ENCODE measurements around the gene SGSM1.

Gene SGSM1

GRCh38 chr22:24962835-24963234, 156.8 kb downstream of the SGSM1 start:
- Histone ChIP-seq H3K9ac (ENCODE audit: low read depth, low read length) (no peak overlapping the region), H3K4me3 (ENCODE audit: low read depth, low read length) (no peak overlapping the region), H3K4me1 (ENCODE audit: control insufficient read depth, insufficient read depth, low read length) (no peaks in the 10 kb centered on the region), H3K9me3 (ENCODE audit: control insufficient read depth, insufficient read depth, low read length) (no peaks in the 10 kb centered on the region), H3K36me3 (ENCODE audit: control insufficient read depth, insufficient read depth, low read length) (no peaks in the 10 kb centered on the region), H3K27me3 (ENCODE audit: control insufficient read depth, insufficient read depth, low read length) (no peaks in the 10 kb centered on the region)

- no peaks in the 10 kb centered on the region for H3K9me3 ChIP-seq (ENCODE audit: control insufficient read depth, insufficient read depth, low read length)
- H3K4me3 ChIP-seq (ENCODE audit: low read depth, low read length) = no peak overlapping the region
- no peaks in the 10 kb centered on the region for H3K27me3 ChIP-seq (ENCODE audit: control insufficient read depth, insufficient read depth, low read length)
- no peaks in the 10 kb centered on the region for H3K36me3 ChIP-seq (ENCODE audit: control insufficient read depth, insufficient read depth, low read length)
- H3K9ac ChIP-seq (ENCODE audit: low read depth, low read length) = no peak overlapping the region
- peaks cover 2% of the 10 kb centered on the region for H3K4me1 ChIP-seq (ENCODE audit: control insufficient read depth, insufficient read depth, low read length)
Measured at GRCh38 chr22:24964441-24964840, 158.4 kb downstream of the SGSM1 start.

GRCh38 chr22:24965822-24966626, 160.0 kb downstream of the SGSM1 start:
- H3K27me3 ChIP-seq (ENCODE audit: control insufficient read depth, insufficient read depth, low read length) = no peaks in the 10 kb centered on the region
- peak overlapping the region; percentile 49 for H3K9ac ChIP-seq (ENCODE audit: low read depth, low read length)
- no peak overlapping the region for H3K4me3 ChIP-seq (ENCODE audit: low read depth, low read length)
- no peaks in the 10 kb centered on the region for H3K36me3 ChIP-seq (ENCODE audit: control insufficient read depth, insufficient read depth, low read length)
- H3K9me3 ChIP-seq (ENCODE audit: control insufficient read depth, insufficient read depth, low read length) = no peaks in the 10 kb centered on the region
- peaks cover 2% of the 10 kb centered on the region for H3K4me1 ChIP-seq (ENCODE audit: control insufficient read depth, insufficient read depth, low read length)

- Histone ChIP-seq H3K27me3 (ENCODE audit: control insufficient read depth, insufficient read depth, low read length) (no peaks in the 10 kb centered on the region), H3K4me1 (ENCODE audit: control insufficient read depth, insufficient read depth, low read length) (peaks cover 2% of the 10 kb centered on the region), H3K36me3 (ENCODE audit: control insufficient read depth, insufficient read depth, low read length) (no peaks in the 10 kb centered on the region), H3K9me3 (ENCODE audit: control insufficient read depth, insufficient read depth, low read length) (no peaks in the 10 kb centered on the region), H3K4me3 (ENCODE audit: low read depth, low read length) (no peak overlapping the region), H3K9ac (ENCODE audit: low read depth, low read length) (no peak overlapping the region)
Measured at GRCh38 chr22:24968066-24968561, 162.1 kb downstream of the SGSM1 start.

GRCh38 chr22:24969560-24970301, 163.7 kb downstream of the SGSM1 start:
- Histone ChIP-seq H3K4me3 (ENCODE audit: low read depth, low read length) (no peak overlapping the region), H3K9ac (ENCODE audit: low read depth, low read length) (no peak overlapping the region), H3K36me3 (ENCODE audit: control insufficient read depth, insufficient read depth, low read length) (no peaks in the 10 kb centered on the region), H3K4me1 (ENCODE audit: control insufficient read depth, insufficient read depth, low read length) (peaks cover 2% of the 10 kb centered on the region), H3K9me3 (ENCODE audit: control insufficient read depth, insufficient read depth, low read length) (no peaks in the 10 kb centered on the region), H3K27me3 (ENCODE audit: control insufficient read depth, insufficient read depth, low read length) (no peaks in the 10 kb centered on the region)

- no peaks in the 10 kb centered on the region for H3K27me3 ChIP-seq (ENCODE audit: control insufficient read depth, insufficient read depth, low read length)
- no peaks in the 10 kb centered on the region for H3K36me3 ChIP-seq (ENCODE audit: control insufficient read depth, insufficient read depth, low read length)
- peaks cover 8% of the 10 kb centered on the region for H3K4me1 ChIP-seq (ENCODE audit: control insufficient read depth, insufficient read depth, low read length)
- no peak overlapping the region for H3K4me3 ChIP-seq (ENCODE audit: low read depth, low read length)
- H3K9ac ChIP-seq (ENCODE audit: low read depth, low read length) = no peak overlapping the region
- H3K9me3 ChIP-seq (ENCODE audit: control insufficient read depth, insufficient read depth, low read length) = no peaks in the 10 kb centered on the region
Measured at GRCh38 chr22:24972369-24972768, 166.4 kb downstream of the SGSM1 start.

GRCh38 chr22:24973872-24974271, 167.9 kb downstream of the SGSM1 start:
- no peak overlapping the region for H3K9ac ChIP-seq (ENCODE audit: low read depth, low read length)
- H3K9me3 ChIP-seq (ENCODE audit: control insufficient read depth, insufficient read depth, low read length) = no peaks in the 10 kb centered on the region
- no peaks in the 10 kb centered on the region for H3K27me3 ChIP-seq (ENCODE audit: control insufficient read depth, insufficient read depth, low read length)
- no peaks in the 10 kb centered on the region for H3K36me3 ChIP-seq (ENCODE audit: control insufficient read depth, insufficient read depth, low read length)
- no peak overlapping the region for H3K4me3 ChIP-seq (ENCODE audit: low read depth, low read length)
- H3K4me1 ChIP-seq (ENCODE audit: control insufficient read depth, insufficient read depth, low read length) = peaks cover 9% of the 10 kb centered on the region

- no peaks in the 10 kb centered on the region for H3K27me3 ChIP-seq (ENCODE audit: control insufficient read depth, insufficient read depth, low read length)
- H3K4me3 ChIP-seq (ENCODE audit: low read depth, low read length) = no peak overlapping the region
- H3K9ac ChIP-seq (ENCODE audit: low read depth, low read length) = no peak overlapping the region
- H3K9me3 ChIP-seq (ENCODE audit: control insufficient read depth, insufficient read depth, low read length) = no peaks in the 10 kb centered on the region
- H3K4me1 ChIP-seq (ENCODE audit: control insufficient read depth, insufficient read depth, low read length) = peaks cover 9% of the 10 kb centered on the region
- no peaks in the 10 kb centered on the region for H3K36me3 ChIP-seq (ENCODE audit: control insufficient read depth, insufficient read depth, low read length)
Measured at GRCh38 chr22:24975125-24975640, 169.2 kb downstream of the SGSM1 start.

GRCh38 chr22:24975813-24976341, 169.9 kb downstream of the SGSM1 start:
- no peaks in the 10 kb centered on the region for H3K36me3 ChIP-seq (ENCODE audit: control insufficient read depth, insufficient read depth, low read length)
- H3K4me3 ChIP-seq (ENCODE audit: low read depth, low read length) = no peak overlapping the region
- no peaks in the 10 kb centered on the region for H3K9me3 ChIP-seq (ENCODE audit: control insufficient read depth, insufficient read depth, low read length)
- H3K9ac ChIP-seq (ENCODE audit: low read depth, low read length) = peak overlapping the region; percentile 47
- H3K27me3 ChIP-seq (ENCODE audit: control insufficient read depth, insufficient read depth, low read length) = no peaks in the 10 kb centered on the region
- peaks cover 9% of the 10 kb centered on the region for H3K4me1 ChIP-seq (ENCODE audit: control insufficient read depth, insufficient read depth, low read length)

GRCh38 chr22:24976442-24977218, 170.6 kb downstream of the SGSM1 start:
- Histone ChIP-seq H3K27me3 (ENCODE audit: control insufficient read depth, insufficient read depth, low read length) (no peaks in the 10 kb centered on the region), H3K9ac (ENCODE audit: low read depth, low read length) (peak overlapping the region; percentile 47), H3K4me1 (ENCODE audit: control insufficient read depth, insufficient read depth, low read length) (peaks cover 9% of the 10 kb centered on the region), H3K4me3 (ENCODE audit: low read depth, low read length) (no peak overlapping the region), H3K36me3 (ENCODE audit: control insufficient read depth, insufficient read depth, low read length) (no peaks in the 10 kb centered on the region), H3K9me3 (ENCODE audit: control insufficient read depth, insufficient read depth, low read length) (no peaks in the 10 kb centered on the region)
